Activated CD4-positive, alpha-beta T cell treated with anti-CD3 and anti-CD28 coated beads for 36 hours (primary cell): ENCODE data around the gene DCLK1. TPM values are rescaled to one million over a fixed set of nuclear protein-coding genes. Genes with fewer than 3 reads are reported as not detected.

ENCODE experiments used
- ATAC-seq: fragments of 200-7000 bp; cut with Tn5 transposase; one replicate; pipeline ENCODE4 v1.10.0; 2021; ENCODE audit warnings: mild to moderate bottlenecking, moderate library complexity
- CTCF ChIA-PET: fragments of 350-600 bp; sonication (Branson Sonifier 250); formaldehyde crosslinking; loops from one replicate; lab custom pipeline; 2021; ENCODE audit warnings: antibody characterized with exemption; lab: Charles Lee
- POLR2A ChIA-PET: fragments of 350-600 bp; sonication (Branson Sonifier 250); formaldehyde crosslinking; loops from one replicate; lab custom pipeline; 2021; ENCODE audit warnings: antibody characterized with exemption, inconsistent platforms; lab: Charles Lee
- DNase-seq: peaks from one replicate; pipeline ENCODE4 v3.0.0-alpha.2; 2020
- H3K27ac Mint-ChIP-seq: one replicate; pipeline ENCODE4 v1.8.0; 2021; ENCODE audit warnings: mixed read lengths
- H3K27me3 Mint-ChIP-seq: one replicate; pipeline ENCODE4 v1.8.0; 2021; ENCODE audit warnings: mixed read lengths
- H3K36me3 Mint-ChIP-seq: one replicate; pipeline ENCODE4 v1.8.0; 2021; ENCODE audit warnings: low read depth, mixed read lengths
- H3K4me1 Mint-ChIP-seq: one replicate; pipeline ENCODE4 v1.8.0; 2021; ENCODE audit warnings: mixed read lengths
- H3K4me3 Mint-ChIP-seq: one replicate; pipeline ENCODE4 v1.8.0; 2021; ENCODE audit warnings: mild to moderate bottlenecking, moderate library complexity, mixed read lengths
- H3K9me3 Mint-ChIP-seq: one replicate; pipeline ENCODE4 v1.8.0; 2021; ENCODE audit warnings: low read depth, mixed read lengths
- intact Hi-C, 2 experiments: fragments of 100-400 bp; cut with DNase I in 1 of 2; cut with micrococcal nuclease in 1 of 2; formaldehyde crosslinking; loops; one replicate each; pipeline versions ENCODE4 v1.14.2 to v1.15.1; 2022 to 2024; cut with DNase I, micrococcal nuclease
- total RNA-seq, 2 experiments: library from RNA; stranded (reverse); gene quantifications; one replicate each; pipeline ENCODE4 v1.2.3, GENCODE V29; 2021

DCLK1 gene
- total RNA-seq, 2 experiments from 2014 or later: not detected

DNA sequence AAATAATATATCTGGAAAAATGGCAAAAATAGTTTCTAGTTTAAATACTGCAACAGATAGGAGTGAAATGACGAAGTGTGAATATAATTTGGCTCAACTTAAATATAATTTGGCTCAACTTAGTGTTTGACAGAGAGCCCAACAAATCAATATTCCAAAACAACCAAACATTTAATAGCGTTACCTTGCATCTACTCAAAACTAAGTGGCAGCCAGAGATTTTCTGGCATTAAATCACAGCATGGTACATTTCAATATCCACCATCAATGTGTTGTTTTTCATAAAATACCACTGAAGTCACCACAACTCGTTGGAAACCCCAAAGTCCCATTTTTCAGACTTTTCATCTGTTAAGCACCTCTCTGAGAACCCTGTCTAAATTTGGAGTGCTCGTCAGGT is 69.6 kb downstream of the DCLK1 start:
- no peak for ATAC-seq
- Mint-ChIP-seq H3K27ac (no peak overlapping the region), H3K9me3 (no peaks in the 10 kb centered on the region), H3K4me3 (no peak overlapping the region), H3K27me3 (no peaks in the 10 kb centered on the region), H3K4me1 (no peaks in the 10 kb centered on the region), H3K36me3 (no peaks in the 10 kb centered on the region)
- DNase-seq: no peak
- CTCF ChIA-PET: no interaction called here
- intact Hi-C loops: no loop called here
- POLR2A ChIA-PET: no interaction called here

DNA sequence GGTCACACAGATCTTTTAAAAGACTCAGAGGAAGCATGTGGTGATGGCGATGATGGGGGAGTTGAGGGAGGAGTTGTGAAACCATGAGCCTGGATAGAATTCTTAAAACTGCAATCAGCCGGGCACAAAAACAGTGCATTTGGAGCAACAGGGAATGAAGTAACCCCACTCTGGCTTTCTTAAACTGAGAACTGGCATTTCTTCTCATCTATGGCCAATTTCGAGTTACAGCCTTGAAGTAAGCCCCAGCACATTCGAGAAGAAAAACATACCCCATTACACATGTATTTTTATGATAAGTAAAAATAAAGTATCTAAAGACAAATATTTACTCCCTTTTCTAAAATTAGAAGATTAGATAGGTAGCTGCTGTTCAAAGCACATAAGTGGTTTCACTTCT is 70.1 kb downstream of the DCLK1 start:
- no peaks in the 10 kb centered on the region for H3K9me3 Mint-ChIP-seq
- DNase-seq (no peak), ATAC-seq (no peak)
- intact Hi-C loops: no loop called here
- H3K4me3 Mint-ChIP-seq: no peak overlapping the region
- ChIA-PET CTCF (no interaction called here), POLR2A (no interaction called here)
- no peaks in the 10 kb centered on the region for H3K27me3 Mint-ChIP-seq
- H3K4me1 Mint-ChIP-seq: no peaks in the 10 kb centered on the region
- no peak overlapping the region for H3K27ac Mint-ChIP-seq
- no peaks in the 10 kb centered on the region for H3K36me3 Mint-ChIP-seq

DNA sequence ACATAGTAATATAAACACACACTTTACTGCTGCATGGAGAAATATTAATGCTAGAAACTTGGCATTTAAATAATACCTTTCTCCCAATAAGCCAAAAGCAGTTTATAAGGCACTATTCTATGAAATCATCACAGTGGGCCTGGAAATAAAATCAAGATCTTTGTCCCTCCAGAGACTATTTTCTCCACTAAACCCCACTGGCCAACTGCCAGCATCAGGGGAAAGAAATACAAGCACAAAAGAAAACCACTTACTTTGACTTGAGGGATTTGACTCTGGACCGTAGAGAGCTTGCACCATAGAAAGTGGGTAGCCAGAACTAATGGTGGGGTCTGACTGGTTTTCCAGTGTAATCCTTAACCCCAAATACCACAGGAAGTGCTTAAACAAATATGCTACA is 71.9 kb downstream of the DCLK1 start:
- Mint-ChIP-seq H3K27ac (no peak overlapping the region), H3K4me3 (no peak overlapping the region), H3K36me3 (no peaks in the 10 kb centered on the region), H3K9me3 (no peaks in the 10 kb centered on the region), H3K4me1 (no peaks in the 10 kb centered on the region), H3K27me3 (no peaks in the 10 kb centered on the region)
- CTCF ChIA-PET: no interaction called here
- POLR2A ChIA-PET: no interaction called here
- DNase-seq: no peak
- intact Hi-C loops: no loop called here
- no peak for ATAC-seq

DNA sequence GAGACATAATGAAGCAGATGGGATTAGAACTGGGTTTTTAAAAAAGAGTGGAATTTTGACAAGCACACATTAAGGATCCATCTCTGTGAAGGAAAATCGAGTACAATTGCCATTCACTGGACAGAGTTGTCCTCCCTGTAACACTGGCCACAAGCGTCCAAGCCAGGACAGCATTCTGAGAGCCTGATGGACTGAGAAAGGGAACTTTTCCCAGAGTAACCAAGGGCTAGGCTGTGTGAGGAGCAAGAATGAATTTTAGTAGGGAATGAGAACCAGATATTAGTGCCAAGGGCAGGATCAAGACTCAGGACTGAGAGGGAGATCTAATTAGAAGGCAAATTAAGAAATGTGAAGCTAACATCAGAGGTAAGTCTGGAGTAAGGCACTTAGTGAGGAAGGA is 73.1 kb downstream of the DCLK1 start:
- ATAC-seq (no peak), DNase-seq (no peak)
- Mint-ChIP-seq H3K36me3 (no peaks in the 10 kb centered on the region), H3K4me1 (no peaks in the 10 kb centered on the region), H3K4me3 (no peak overlapping the region), H3K9me3 (no peaks in the 10 kb centered on the region), H3K27ac (no peak overlapping the region), H3K27me3 (no peaks in the 10 kb centered on the region)
- CTCF ChIA-PET: no interaction called here
- POLR2A ChIA-PET: no interaction called here
- intact Hi-C loops: no loop called here

DNA sequence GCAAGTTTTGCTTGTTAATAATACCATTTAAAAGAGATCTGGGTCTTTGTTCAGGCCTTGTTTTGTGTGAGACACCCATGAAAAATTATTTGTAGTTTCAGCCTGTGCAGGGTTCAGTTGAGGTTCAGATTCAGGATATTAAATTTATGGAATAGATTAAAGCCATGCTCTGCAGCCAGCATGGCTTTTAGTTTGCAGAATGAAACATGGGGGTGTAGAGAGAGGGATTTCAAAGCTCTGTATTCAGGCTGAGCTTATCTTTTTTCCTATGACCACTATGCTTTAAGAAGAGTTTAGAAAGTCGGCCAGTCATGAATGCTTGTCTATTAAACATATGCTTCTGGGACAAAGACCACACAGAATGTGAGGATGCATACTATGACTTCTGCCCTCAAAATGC is 73.6 kb downstream of the DCLK1 start:
- H3K36me3 Mint-ChIP-seq: no peaks in the 10 kb centered on the region
- no peak for DNase-seq
- H3K27ac Mint-ChIP-seq: no peak overlapping the region
- CTCF ChIA-PET: no interaction called here
- no peak for ATAC-seq
- no peaks in the 10 kb centered on the region for H3K27me3 Mint-ChIP-seq
- H3K9me3 Mint-ChIP-seq: no peaks in the 10 kb centered on the region
- POLR2A ChIA-PET: no interaction called here
- no peak overlapping the region for H3K4me3 Mint-ChIP-seq
- H3K4me1 Mint-ChIP-seq: no peaks in the 10 kb centered on the region
- intact Hi-C loops: no loop called here

DNA sequence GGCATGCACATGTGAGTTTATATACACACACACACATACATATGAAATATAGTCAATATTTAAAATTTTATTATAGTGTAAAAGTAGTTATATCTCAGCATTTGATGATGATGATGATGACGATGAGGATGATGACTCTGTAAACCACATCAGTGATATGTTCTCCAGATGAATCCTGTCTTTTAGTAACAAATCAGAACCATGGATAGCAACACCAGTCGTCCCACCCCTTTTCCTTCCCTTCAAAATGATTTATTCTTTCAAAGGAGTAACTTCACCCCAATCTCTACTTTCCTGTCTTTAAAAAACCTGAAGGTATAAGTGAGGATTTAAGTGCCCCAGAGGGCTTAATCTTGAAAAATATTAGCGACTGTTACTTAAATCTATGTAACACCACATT is 74.1 kb downstream of the DCLK1 start:
- Mint-ChIP-seq H3K27me3 (no peaks in the 10 kb centered on the region), H3K27ac (no peak overlapping the region), H3K4me1 (no peaks in the 10 kb centered on the region), H3K4me3 (no peak overlapping the region), H3K9me3 (no peaks in the 10 kb centered on the region), H3K36me3 (no peaks in the 10 kb centered on the region)
- intact Hi-C loops: no loop called here
- DNase-seq (no peak), ATAC-seq (no peak)
- POLR2A ChIA-PET: no interaction called here
- CTCF ChIA-PET: no interaction called here

DNA sequence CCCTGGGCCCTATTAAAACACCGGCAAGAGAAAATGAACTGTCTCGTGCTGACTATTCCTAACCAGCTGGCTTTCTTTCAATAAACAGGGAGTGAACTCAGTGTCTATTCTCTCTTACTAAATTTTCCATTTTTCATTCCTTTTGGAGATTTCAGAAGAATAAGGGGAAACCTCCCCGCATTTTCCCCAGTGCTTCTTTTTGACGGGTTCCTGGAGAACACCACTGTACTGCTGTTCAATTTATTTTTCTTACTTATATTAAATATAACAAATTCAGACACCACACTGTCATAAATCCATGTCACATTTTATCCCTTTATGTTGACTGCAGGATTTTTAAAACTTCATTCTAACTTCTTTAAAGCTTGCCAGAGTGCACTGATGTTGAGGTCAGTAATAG is 75.8 kb downstream of the DCLK1 start:
- intact Hi-C loops: no loop called here
- ATAC-seq (no peak), DNase-seq (no peak)
- Mint-ChIP-seq H3K4me3 (no peak overlapping the region), H3K36me3 (no peaks in the 10 kb centered on the region), H3K9me3 (no peaks in the 10 kb centered on the region), H3K27ac (no peak overlapping the region), H3K4me1 (no peaks in the 10 kb centered on the region), H3K27me3 (no peaks in the 10 kb centered on the region)
- ChIA-PET POLR2A (no interaction called here), CTCF (no interaction called here)

DNA sequence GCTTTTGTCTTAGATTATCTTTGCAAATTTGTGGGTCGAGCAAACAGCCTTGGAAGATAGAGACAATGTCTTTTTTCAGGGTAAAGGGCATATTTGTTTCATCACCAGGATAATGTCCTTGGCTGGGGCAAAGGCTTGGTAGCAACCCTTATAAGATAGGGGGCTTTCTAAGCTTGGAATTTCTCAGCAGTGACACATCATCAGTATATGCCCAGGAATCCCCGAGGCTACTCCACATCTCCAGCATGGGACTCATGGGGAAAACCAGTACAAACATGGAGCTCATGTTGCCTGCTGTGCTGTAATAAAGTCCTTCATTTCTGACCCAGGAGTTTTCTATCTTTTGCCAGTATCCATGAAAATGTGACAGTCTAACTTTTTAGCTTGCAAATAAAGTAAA is 77.1 kb downstream of the DCLK1 start:
- DNase-seq (no peak), ATAC-seq (no peak)
- ChIA-PET POLR2A (no interaction called here), CTCF (no interaction called here)
- Mint-ChIP-seq H3K36me3 (no peaks in the 10 kb centered on the region), H3K27me3 (no peaks in the 10 kb centered on the region), H3K4me3 (no peak overlapping the region), H3K27ac (no peak overlapping the region), H3K9me3 (no peaks in the 10 kb centered on the region), H3K4me1 (no peaks in the 10 kb centered on the region)
- intact Hi-C loops: no loop called here

DNA sequence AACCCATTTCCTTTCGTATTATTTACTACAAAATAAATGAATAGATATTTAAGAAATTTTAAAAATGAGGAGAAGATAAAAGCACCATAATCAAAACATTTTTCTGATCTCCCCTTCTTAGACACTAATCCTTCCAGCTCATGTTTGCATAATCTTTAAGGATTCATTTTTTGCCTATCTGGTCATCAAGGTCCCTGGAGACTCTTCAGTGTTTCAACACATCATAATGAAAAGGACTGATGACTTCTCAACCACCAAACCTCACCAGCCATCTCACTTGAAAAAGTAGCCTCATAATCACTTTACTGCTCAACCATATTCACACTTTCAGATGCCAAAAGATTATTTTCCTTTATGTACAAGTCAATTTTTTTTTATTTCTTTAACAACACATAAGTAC is 80.1 kb downstream of the DCLK1 start:
- H3K27ac Mint-ChIP-seq: no peak overlapping the region
- intact Hi-C loops: no loop called here
- no peaks in the 10 kb centered on the region for H3K27me3 Mint-ChIP-seq
- ATAC-seq (no peak), DNase-seq (no peak)
- no peak overlapping the region for H3K4me3 Mint-ChIP-seq
- ChIA-PET CTCF (no interaction called here), POLR2A (no interaction called here)
- no peaks in the 10 kb centered on the region for H3K4me1 Mint-ChIP-seq
- no peaks in the 10 kb centered on the region for H3K36me3 Mint-ChIP-seq
- no peaks in the 10 kb centered on the region for H3K9me3 Mint-ChIP-seq

DNA sequence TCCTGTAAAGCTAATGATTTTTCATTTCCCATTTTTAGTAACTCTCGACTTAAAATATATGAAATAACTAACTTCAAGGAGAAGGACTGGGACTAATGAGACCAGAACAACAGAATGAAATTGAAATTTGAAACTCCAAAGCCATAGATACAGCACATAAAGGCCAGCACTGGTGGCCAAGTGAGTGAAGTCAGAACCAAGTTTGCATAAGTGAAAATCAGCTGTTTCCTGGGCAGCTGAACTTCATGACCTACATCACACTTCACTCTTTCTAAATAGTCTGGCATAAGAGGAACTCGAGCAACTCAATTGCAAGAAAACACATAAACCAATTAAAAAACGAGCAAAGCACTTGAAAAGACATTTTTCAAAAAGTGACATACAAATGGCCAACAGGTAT is 84.5 kb downstream of the DCLK1 start:
- Mint-ChIP-seq H3K4me3 (no peak overlapping the region), H3K4me1 (no peaks in the 10 kb centered on the region), H3K27ac (no peak overlapping the region), H3K36me3 (no peaks in the 10 kb centered on the region), H3K27me3 (no peaks in the 10 kb centered on the region), H3K9me3 (peaks cover 2% of the 10 kb centered on the region)
- no peak for DNase-seq
- no peak for ATAC-seq
- ChIA-PET CTCF (no interaction called here), POLR2A (no interaction called here)
- intact Hi-C loops: no loop called here

DNA sequence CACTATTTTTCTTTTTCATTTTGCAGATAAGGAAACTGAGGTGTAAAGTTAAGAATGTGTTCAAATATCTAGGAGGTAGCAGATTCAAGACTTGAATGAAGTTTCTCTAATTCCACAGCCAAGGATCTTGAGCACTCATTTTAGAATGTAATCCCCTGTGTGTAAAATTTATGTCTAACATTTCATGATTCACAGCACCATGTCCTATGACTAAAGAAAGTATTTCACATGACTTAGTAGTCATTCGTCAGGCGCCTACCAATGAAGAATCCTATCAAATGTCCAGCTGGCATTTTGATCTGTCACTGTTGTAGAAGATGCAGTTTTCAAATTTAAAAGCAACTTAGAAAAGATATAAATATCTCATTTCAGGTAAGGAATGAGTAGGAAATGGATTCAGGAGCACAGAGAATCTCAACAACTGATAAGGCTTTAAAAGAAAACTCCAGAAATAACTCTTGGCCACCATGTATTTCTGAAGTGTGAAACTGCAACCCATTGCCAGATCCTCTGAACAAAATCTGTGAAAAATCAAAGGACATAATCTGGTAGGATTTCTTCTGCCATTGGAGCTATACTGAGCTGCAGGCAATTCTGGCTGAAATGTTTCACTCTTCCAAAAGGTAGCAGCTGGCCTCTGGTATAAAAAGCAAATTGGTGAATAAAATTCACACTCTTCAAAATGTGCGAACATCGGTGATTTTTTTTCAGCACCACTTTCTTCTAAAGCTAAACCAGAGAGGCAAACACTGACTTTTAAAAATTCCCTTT is 92.2 kb downstream of the DCLK1 start:
- H3K4me3 Mint-ChIP-seq: no peak overlapping the region
- no peak overlapping the region for H3K27ac Mint-ChIP-seq
- POLR2A ChIA-PET: no interaction called here
- intact Hi-C loops: no loop called here
- DNase-seq (no peak), ATAC-seq (no peak)
- no peaks in the 10 kb centered on the region for H3K9me3 Mint-ChIP-seq
- no peaks in the 10 kb centered on the region for H3K36me3 Mint-ChIP-seq
- CTCF ChIA-PET: no interaction called here
- no peaks in the 10 kb centered on the region for H3K4me1 Mint-ChIP-seq
- no peaks in the 10 kb centered on the region for H3K27me3 Mint-ChIP-seq

DNA sequence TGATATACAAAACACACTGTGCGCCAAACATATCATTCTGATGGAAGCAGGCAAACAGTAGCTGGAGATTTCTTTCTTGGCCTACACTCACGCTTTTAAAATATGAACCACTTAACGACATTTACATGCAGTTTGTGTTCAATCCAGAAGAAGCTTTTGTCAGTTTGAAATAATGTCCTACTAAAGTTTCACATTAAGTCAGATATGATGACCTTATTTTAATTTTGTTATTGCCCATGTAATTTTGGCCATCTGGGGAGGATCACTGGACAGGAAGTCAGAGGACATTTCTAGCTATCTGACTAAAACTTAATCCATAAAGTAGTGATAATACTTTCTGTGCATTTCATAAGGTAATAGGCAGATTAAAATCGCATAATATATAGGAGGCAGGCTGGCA is 98.1 kb downstream of the DCLK1 start:
- Mint-ChIP-seq H3K9me3 (no peaks in the 10 kb centered on the region), H3K36me3 (no peaks in the 10 kb centered on the region), H3K4me1 (no peaks in the 10 kb centered on the region), H3K27me3 (no peaks in the 10 kb centered on the region), H3K27ac (no peak overlapping the region), H3K4me3 (no peak overlapping the region)
- ChIA-PET CTCF (no interaction called here), POLR2A (no interaction called here)
- DNase-seq (no peak), ATAC-seq (no peak)
- intact Hi-C loops: no loop called here

DNA sequence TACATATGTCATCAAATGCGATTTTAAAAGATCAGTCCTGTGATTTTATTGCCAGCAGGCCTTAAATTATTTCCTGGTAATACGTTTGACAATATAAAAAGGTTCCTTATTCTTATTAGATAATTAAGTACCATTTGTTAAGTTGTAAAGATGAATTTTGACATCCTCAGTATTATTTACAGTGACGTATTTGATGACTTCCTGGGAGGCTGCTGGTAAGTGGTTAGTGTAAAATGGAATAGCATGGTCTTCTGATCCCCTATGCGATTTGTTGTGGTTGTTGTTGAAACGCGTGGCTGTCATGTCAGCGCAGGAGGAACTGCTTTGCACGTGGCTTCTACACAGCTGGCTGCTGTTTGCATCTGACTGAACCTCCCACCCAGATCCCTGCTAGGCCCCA is 99.7 kb downstream of the DCLK1 start:
- Mint-ChIP-seq H3K27ac (no peak overlapping the region), H3K4me3 (no peak overlapping the region), H3K36me3 (no peaks in the 10 kb centered on the region), H3K4me1 (no peaks in the 10 kb centered on the region), H3K27me3 (no peaks in the 10 kb centered on the region), H3K9me3 (no peaks in the 10 kb centered on the region)
- POLR2A ChIA-PET: no interaction called here
- ATAC-seq: no peak
- intact Hi-C loops: no loop called here
- CTCF ChIA-PET: no interaction called here
- no peak for DNase-seq
